GM12875 (cell line): ENCODE results near the gene KCNC1.

Experiments
- H3K4me3 ChIP-seq: one replicate; pipeline ENCODE4 v1.5.1; 2011; ENCODE audit warnings: low read depth, low read length, control low read depth
- CTCF ChIP-seq: IDR thresholded peaks from 2 replicates; pipeline ENCODE4 v1.5.1; 2011; ENCODE audit warnings: low read depth, mild to moderate bottlenecking, control low read depth, inconsistent platforms, low read length, moderate library complexity, borderline replicate concordance; ENCODE audit not compliant: insufficient read depth

KCNC1 gene

GRCh38 chr11:17693531-17693930 lies 41.0 kb upstream of the KCNC1 start:
- no peak for TF ChIP-seq CTCF
- H3K4me3 ChIP-seq = no peak overlapping the region

GRCh38 chr11:17694494-17695110 lies 40.0 kb upstream of the KCNC1 start:
- no peak for TF ChIP-seq CTCF

GRCh38 chr11:17695454-17696441 lies 38.8 kb upstream of the KCNC1 start:
- TF ChIP-seq CTCF = no peak
- no peak overlapping the region for H3K4me3 ChIP-seq

More at GRCh38 chr11:17694494-17695110, 40.0 kb upstream of the KCNC1 start:
- no peak overlapping the region for H3K4me3 ChIP-seq

GRCh38 chr11:17696741-17697140 lies 37.8 kb upstream of the KCNC1 start:
- no peak overlapping the region for H3K4me3 ChIP-seq
- TF ChIP-seq CTCF = no peak

GRCh38 chr11:17697175-17697949 lies 37.2 kb upstream of the KCNC1 start:
- H3K4me3 ChIP-seq = no peak overlapping the region
- TF ChIP-seq CTCF = no peak

- TF ChIP-seq CTCF = no peak
- H3K4me3 ChIP-seq = no peak overlapping the region
These were observed 35.1 kb upstream of the KCNC1 start for GRCh38 chr11:17699147-17700114.
